Measurements from ENCODE around the gene PLGLB2.
"Not testable (repeated sequence)": the region's sequence is repeated elsewhere in the genome, so short reads cannot be mapped to it uniquely, and the experiment has no call there.

Gene PLGLB2

GRCh38 chr2:87747791-87748190 is at the start of gene PLGLB2:
TSS of gene PLGLB2 (plus strand) at chr2:87748087. CDS start at chr2:87748154, 67 bp downstream.
- not testable (repeated sequence) for DNase-seq (ENCODE audit: low read depth in 2 of 2)

- DNase-seq (ENCODE audit: low read depth in 2 of 2) = not testable (repeated sequence)
Observed at GRCh38 chr2:87704572-87705323, 43.1 kb upstream of the PLGLB2 start.

- not testable (repeated sequence) for DNase-seq (ENCODE audit: low read depth in 2 of 2)
Observed at GRCh38 chr2:87708368-87708767, 39.5 kb upstream of the PLGLB2 start.

- DNase-seq (ENCODE audit: low read depth in 2 of 2) = not testable (repeated sequence)
Observed at GRCh38 chr2:87727940-87728599, 19.8 kb upstream of the PLGLB2 start.

GRCh38 chr2:87740928-87741327 is 7.0 kb upstream of the PLGLB2 start:
- not testable (repeated sequence) for DNase-seq (ENCODE audit: low read depth in 2 of 2)

- DNase-seq (ENCODE audit: low read depth in 2 of 2) = not testable (repeated sequence)
Observed at GRCh38 chr2:87742393-87743108, 5.3 kb upstream of the PLGLB2 start.

GRCh38 chr2:87743638-87744037 is 4.2 kb upstream of the PLGLB2 start:
- DNase-seq (ENCODE audit: low read depth in 2 of 2) = not testable (repeated sequence)

- DNase-seq (ENCODE audit: low read depth in 2 of 2) = not testable (repeated sequence)
Observed at GRCh38 chr2:87745353-87745951, 2.4 kb upstream of the PLGLB2 start.

- not testable (repeated sequence) for DNase-seq (ENCODE audit: low read depth in 2 of 2)
Observed at GRCh38 chr2:87748524-87748923, 637 bp downstream of the PLGLB2 start.

GRCh38 chr2:87750560-87750959 is 2.7 kb downstream of the PLGLB2 start:
- DNase-seq (ENCODE audit: low read depth in 2 of 2) = not testable (repeated sequence)

- not testable (repeated sequence) for DNase-seq (ENCODE audit: low read depth in 2 of 2)
Observed at GRCh38 chr2:87754759-87755158, 6.9 kb downstream of the PLGLB2 start.

Data from stimulated activated CD4-positive, alpha-beta T cell treated with anti-CD3 and anti-CD28 coated beads, Interleukin-15, amount 100 ng/mL, for 48 hours (primary cell).